GM12874 (cell line): ENCODE measurements around the gene CHRM1.

Experiments
- TF ChIP-seq, protein P1 (sequence below): IDR thresholded peaks from 2 replicates; pipeline ENCODE4 v1.5.1; 2011; ENCODE audit warnings: low read depth, mild to moderate bottlenecking, control low read depth, low read length, moderate library complexity; ENCODE audit not compliant: insufficient read depth

Gene CHRM1

DNA sequence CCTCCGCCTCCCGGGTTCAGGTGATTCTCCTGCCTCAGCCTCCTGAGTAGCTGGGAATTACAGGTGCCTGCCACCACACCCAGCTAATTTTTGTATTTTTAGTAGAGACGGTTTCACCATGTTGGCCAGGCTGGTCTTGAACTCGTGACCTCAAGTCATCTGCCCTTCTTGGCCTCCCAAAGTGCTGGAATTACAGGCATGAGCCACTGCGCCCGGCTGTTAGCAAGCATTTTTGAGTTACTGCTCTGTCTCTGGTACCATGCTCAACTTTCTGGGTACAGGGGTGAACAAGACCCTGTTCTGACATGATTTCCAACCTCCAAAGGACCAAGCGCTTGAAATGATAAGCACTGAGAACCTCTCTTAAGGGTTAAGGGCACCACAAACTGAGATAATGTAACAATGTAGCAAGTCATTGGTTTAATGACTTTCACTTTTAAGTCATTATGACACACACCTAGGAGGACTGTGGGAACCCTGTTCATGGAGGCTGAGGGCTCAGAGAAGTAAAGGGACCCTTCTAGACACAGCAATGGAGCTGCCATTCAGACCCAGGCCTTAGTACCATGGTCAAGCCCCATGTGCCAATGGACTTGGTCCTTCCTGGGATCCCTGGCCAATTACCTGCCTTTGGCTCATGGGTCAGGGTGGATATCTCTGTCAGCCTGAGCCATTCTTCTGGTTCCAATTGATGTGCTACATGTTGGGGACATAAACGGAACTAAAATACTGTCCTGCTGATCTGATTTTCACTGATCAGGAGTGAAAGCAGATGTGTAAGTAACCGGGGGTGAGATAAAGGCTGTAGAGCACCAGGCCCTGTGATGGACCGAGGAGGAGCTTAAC is 28.9 kb downstream of the CHRM1 start:
- TF ChIP-seq, protein P1, sequence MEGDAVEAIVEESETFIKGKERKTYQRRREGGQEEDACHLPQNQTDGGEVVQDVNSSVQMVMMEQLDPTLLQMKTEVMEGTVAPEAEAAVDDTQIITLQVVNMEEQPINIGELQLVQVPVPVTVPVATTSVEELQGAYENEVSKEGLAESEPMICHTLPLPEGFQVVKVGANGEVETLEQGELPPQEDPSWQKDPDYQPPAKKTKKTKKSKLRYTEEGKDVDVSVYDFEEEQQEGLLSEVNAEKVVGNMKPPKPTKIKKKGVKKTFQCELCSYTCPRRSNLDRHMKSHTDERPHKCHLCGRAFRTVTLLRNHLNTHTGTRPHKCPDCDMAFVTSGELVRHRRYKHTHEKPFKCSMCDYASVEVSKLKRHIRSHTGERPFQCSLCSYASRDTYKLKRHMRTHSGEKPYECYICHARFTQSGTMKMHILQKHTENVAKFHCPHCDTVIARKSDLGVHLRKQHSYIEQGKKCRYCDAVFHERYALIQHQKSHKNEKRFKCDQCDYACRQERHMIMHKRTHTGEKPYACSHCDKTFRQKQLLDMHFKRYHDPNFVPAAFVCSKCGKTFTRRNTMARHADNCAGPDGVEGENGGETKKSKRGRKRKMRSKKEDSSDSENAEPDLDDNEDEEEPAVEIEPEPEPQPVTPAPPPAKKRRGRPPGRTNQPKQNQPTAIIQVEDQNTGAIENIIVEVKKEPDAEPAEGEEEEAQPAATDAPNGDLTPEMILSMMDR, result no peak

DNA sequence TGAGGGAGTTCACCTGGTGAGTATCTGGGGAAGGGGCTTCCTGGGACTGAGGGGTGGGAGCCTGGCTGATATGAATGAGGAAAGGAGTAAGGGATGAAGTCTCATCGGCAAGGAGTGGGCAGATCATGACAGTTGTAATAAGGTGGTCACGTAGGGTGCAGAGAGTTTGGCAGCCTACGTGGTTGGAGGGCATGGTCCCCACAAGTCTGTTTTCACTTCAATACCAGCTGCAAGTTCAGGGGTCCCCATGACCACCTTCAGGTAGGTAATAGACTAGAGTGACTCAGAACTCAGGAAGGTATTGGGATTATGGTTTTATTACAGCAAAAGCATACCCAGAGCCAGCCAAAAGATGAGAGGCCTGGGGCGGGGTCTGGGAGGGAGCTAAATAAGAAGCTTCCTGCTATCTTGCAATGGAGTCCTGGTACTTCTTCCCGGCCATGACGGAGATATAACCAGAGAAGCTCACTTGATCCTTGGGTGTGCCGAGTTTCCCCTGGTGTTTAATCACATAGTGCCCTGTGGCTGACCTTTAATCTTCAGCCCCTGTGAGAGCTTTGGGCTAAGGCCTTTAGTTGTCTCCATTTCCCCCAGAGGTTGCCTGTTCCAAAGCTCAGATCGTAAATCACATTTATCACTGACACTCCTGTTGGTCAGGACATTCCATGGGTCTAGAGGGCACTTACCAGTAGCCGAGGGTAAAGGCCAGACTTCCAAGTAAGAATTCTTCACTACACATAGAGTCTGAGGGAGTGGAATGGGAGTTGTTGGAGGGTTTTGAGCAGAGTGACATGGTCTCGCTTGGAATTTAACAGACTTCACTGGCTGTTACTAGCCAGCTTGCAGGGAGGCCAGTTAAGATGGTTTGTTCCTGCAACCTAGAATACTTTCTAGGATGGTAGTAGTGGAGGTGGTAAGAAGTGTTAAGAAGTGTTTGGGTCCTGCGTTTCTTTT is 31.4 kb downstream of the CHRM1 start:
- TF ChIP-seq, protein P1, result no peak

DNA sequence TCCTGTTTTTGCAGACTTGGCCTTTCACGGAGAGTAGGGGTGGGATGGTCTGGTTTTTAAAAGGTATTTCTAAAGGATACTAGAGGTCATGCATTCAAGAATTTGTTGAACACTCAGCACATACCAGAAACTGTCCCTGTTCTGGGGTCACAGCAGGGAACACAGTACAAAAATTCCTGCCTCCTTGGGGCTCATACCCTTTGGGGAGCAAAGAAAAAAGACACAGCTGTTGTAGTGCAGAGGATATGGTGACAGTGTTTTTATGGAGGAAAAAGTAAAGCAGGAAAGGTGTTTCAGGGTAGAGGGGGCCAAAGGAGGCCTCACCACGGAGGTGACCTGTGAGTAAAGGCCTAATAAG is 32.1 kb downstream of the CHRM1 start:
- TF ChIP-seq, protein P1, result no peak

DNA sequence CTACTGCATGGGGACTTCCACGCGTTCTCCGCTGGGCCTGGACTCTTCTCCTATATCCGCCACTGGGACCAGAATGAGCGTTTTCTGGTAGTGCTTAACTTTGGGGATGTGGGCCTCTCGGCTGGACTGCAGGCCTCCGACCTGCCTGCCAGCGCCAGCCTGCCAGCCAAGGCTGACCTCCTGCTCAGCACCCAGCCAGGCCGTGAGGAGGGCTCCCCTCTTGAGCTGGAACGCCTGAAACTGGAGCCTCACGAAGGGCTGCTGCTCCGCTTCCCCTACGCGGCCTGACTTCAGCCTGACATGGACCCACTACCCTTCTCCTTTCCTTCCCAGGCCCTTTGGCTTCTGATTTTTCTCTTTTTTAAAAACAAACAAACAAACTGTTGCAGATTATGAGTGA is 32.8 kb downstream of the CHRM1 start:
- TF ChIP-seq, protein P1, result no peak

DNA sequence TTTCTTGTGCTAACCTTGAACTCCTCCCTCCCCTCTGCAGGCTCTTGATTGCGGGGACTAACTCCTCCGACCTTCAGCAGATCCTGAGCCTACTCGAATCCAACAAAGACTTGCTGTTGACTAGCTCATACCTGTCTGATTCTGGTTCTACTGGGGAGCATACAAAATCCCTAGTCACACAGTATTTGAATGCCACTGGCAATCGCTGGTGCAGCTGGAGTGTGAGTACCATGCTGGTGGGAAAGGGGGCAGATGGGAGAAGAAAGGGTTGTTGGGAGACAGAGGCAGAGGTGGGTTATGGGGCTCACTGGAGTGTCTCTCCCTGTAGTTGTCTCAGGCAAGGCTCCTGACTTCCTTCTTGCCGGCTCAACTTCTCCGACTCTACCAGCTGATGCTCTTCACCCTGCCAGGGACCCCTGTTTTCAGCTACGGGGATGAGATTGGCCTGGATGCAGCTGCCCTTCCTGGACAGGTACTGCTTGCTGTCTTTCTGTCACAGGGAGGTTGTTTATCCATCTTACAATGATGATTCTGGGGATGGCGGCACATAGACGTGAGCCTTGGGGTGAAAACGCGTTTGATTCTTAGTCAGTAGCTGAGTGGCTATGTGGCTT is 35.9 kb downstream of the CHRM1 start:
- TF ChIP-seq, protein P1, result no peak

DNA sequence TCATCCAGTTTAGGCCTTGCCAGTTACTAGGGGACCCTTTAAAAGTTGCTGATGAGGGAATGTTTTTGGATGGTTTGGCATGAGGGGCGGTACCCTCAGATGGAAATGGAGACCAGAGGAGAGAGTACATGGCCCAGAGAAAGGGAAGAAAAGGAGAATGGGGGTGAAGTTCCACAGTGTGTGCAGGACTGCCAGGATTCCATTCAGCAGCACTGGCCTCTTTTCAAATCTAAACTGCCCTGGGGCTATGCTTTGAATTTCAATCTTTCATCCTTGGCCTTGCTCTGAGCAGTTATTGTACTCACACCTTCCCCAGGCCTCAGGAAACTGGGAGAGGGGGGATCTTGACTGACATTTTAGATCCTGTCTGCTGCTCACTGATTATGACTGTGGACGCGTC is 37.5 kb downstream of the CHRM1 start:
- TF ChIP-seq, protein P1, result no peak
